Heart left ventricle (tissue), 13 donors: ENCODE data around the gene PCDHB6.

Source experiments
- POLR2A ChIP-seq, 2 donors: fragments of 450-650 bp; IDR thresholded peaks; one replicate each; pipeline ENCODE4 v1.6.1; 2017; ENCODE audit warnings: antibody characterized with exemption in 2 of 2, mild to moderate bottlenecking in 2 of 2, moderate library complexity in 2 of 2
- TF ChIP-seq, protein P1 (sequence below), 12 donors: fragments of 200-600 bp; sonication (generic) in 4 of 12; IDR thresholded peaks; one replicate each; pipeline versions ENCODE4 v1.5.0 to v1.8.0; 2018 to 2022; ENCODE audit warnings: antibody characterized with exemption in 12 of 12, mild to moderate bottlenecking in 5 of 12
- donor health status: ischemic (EF 13 %, LVEDD 7.1; RV severe dilation, severe dysfunction).
- donor health status: DM: no; HTN: yes; CAD: no.
- donor health status: DM: no; HTN: no; CAD: no.
- donor health status: ischemic (EF 25% LVEDD 6.9; RV normal size, moderate dysfunction).
- donor health status: ischemic (EF 25% LVEDD 5.7; RV mildly dilated, moderate dysfunction).
- donor health status: ischemic (EF 35%, LVEDD 5.7; RV mildly dilated, moderate dysfunction).
- donor health status: nonischemic (EF 11% LVEDD 7.7; RV severe dilation, severe dysfunction).
- donor health status: DM: yes; HTN: yes; CAD: no.
- donor health status: PGD.
- donor health status: ischemic (EF 29% LVEDD 5.4; RV normal size, mild dysfunction).
- donor health status: nonischemic (EF 23%, LVEDD 6.1; RV moderate dilation, normal function).

DNA sequence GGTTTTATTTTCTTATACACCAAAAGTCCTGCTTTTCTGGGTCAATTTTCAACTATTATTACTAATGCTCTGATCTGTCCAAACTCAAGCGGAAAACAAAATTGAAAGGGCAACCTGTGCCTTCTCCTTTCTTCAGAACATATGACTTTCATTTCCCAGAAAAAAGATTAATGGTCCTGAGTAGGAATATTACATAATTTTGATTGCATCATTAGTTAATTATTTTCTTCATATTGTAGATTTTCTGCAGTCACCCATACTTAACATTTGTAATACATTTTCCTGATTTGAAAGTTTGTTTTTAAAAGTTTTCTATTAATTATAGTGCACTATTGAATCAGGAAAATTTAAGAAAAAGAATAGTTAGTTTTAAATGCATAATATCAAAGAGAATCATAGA, 26.1 kb downstream of the PCDHB6 start:
- TF ChIP-seq, protein P1, sequence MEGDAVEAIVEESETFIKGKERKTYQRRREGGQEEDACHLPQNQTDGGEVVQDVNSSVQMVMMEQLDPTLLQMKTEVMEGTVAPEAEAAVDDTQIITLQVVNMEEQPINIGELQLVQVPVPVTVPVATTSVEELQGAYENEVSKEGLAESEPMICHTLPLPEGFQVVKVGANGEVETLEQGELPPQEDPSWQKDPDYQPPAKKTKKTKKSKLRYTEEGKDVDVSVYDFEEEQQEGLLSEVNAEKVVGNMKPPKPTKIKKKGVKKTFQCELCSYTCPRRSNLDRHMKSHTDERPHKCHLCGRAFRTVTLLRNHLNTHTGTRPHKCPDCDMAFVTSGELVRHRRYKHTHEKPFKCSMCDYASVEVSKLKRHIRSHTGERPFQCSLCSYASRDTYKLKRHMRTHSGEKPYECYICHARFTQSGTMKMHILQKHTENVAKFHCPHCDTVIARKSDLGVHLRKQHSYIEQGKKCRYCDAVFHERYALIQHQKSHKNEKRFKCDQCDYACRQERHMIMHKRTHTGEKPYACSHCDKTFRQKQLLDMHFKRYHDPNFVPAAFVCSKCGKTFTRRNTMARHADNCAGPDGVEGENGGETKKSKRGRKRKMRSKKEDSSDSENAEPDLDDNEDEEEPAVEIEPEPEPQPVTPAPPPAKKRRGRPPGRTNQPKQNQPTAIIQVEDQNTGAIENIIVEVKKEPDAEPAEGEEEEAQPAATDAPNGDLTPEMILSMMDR (IDR thresholded peaks at IDR 0.05): no peak
- TF ChIP-seq POLR2A (IDR thresholded peaks at IDR 0.05): no peak
